HL-60 (cell line): ENCODE measurements around the gene LRRC7.

Source experiments
- DNase-seq, 2 experiments: peaks; one replicate each; pipeline ENCODE4 v3.0.0-alpha.2; 2010 to 2020; ENCODE audit warnings: low read depth in 1 of 2, low spot score in 1 of 2
- H3K27ac ChIP-seq: fragments of 250-450 bp; sonication (Bioruptor Pico); replicated peaks from 2 replicates; pipeline ENCODE4 v1.5.1; 2020; ENCODE audit warnings: mild to moderate bottlenecking, moderate library complexity
- H3K27me3 ChIP-seq: fragments of 250-450 bp; sonication (Bioruptor Pico); 2 replicates; pipeline ENCODE4 v1.5.1; 2021; ENCODE audit warnings: mild to moderate bottlenecking, moderate library complexity; ENCODE audit not compliant: insufficient read depth, poor library complexity, severe bottlenecking
- H3K4me3 ChIP-seq: replicated peaks from 2 replicates; pipeline ENCODE4 v1.5.1; 2011; ENCODE audit warnings: mild to moderate bottlenecking, control low read depth, low read length; ENCODE audit not compliant: insufficient read depth
- CTCF ChIP-seq: IDR thresholded peaks from one replicate; pipeline ENCODE4 v1.5.1; 2011; ENCODE audit warnings: low read length, control low read depth, inconsistent platforms; ENCODE audit not compliant: insufficient read depth
- GABPA ChIP-seq: IDR thresholded peaks from 2 replicates; pipeline ENCODE4 v1.6.1; 2012; ENCODE audit warnings: low read depth
- POLR2AphosphoS5 ChIP-seq: IDR thresholded peaks from 2 replicates; pipeline ENCODE4 v1.6.1; 2012; ENCODE audit warnings: low read depth
- REST ChIP-seq: IDR thresholded peaks from 2 replicates; pipeline ENCODE4 v1.6.1; 2012; ENCODE audit warnings: low read depth; ENCODE audit not compliant: insufficient replicate concordance
- SPI1 ChIP-seq: IDR thresholded peaks from 2 replicates; pipeline ENCODE4 v1.6.1; 2012; ENCODE audit warnings: low read depth, mild to moderate bottlenecking, borderline replicate concordance

The LRRC7 gene

GRCh38 chr1:70090141-70090540 is 522.4 kb downstream of the LRRC7 start:
- H3K27ac ChIP-seq = no peak overlapping the region
- DNase-seq = no peak
- no peaks in the 10 kb centered on the region for H3K27me3 ChIP-seq
- no peak for TF ChIP-seq REST
- TF ChIP-seq POLR2AphosphoS5 = no peak
- no peak for TF ChIP-seq CTCF
- no peak for TF ChIP-seq SPI1
- TF ChIP-seq GABPA = no peak
- H3K4me3 ChIP-seq = no peak overlapping the region

- Histone ChIP-seq H3K27ac (no peak overlapping the region), H3K27me3 (no peaks in the 10 kb centered on the region), H3K4me3 (no peak overlapping the region)
- TF ChIP-seq CTCF (no peak), GABPA (no peak), SPI1 (no peak), POLR2AphosphoS5 (no peak)
- no peak for DNase-seq
Observed at GRCh38 chr1:70090875-70091274, 523.2 kb downstream of the LRRC7 start.

DNA sequence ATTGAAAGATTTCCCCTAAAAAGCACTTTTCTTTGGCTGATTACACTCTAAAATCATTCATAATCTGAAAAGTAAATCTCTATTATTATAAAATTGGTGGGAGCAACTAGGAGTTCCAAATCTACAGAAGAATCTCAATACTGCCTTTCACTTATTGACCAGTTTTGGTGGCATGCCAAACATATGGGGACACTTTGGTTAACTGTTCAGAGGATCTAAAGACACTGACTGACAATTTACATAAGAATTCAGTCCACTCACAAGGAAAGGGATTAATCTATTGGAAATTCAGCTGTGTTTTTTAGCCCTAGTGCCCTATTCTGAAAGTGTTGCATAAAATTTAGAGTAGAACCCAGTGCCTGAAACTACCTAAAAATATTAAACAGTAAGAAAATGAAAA is 524.1 kb downstream of the LRRC7 start:
- TF ChIP-seq POLR2AphosphoS5 (no peak), SPI1 (no peak), REST (no peak), CTCF (no peak), GABPA (no peak)
- DNase-seq = no peak
- H3K27ac ChIP-seq = no peak overlapping the region
- H3K4me3 ChIP-seq = no peak overlapping the region
- no peaks in the 10 kb centered on the region for H3K27me3 ChIP-seq

- no peak for TF ChIP-seq CTCF
- no peak for TF ChIP-seq GABPA
- TF ChIP-seq REST = no peak
- no peak for TF ChIP-seq POLR2AphosphoS5
- TF ChIP-seq SPI1 = no peak
Observed at GRCh38 chr1:70092526-70092925, 524.8 kb downstream of the LRRC7 start.

More at GRCh38 chr1:70092526-70092925, 524.8 kb downstream of the LRRC7 start:
- Histone ChIP-seq H3K4me3 (no peak overlapping the region), H3K27me3 (no peaks in the 10 kb centered on the region), H3K27ac (no peak overlapping the region)
- no peak for DNase-seq
